Esophagus squamous epithelium (tissue), 5 donors: ENCODE data around the gene PPP1R9A. TPM values are rescaled to one million over a fixed set of nuclear protein-coding genes. Genes with fewer than 3 reads are reported as not detected.

Experiments used
- DNase-seq: peaks from one replicate; lab custom pipeline; 2025; lab: John Stamatoyannopoulos, UW
- H3K27ac ChIP-seq, 4 donors: fragments of 200-600 bp; sonication (generic); one replicate each; pipeline ENCODE4 v1.5.1; 2016 to 2019; ENCODE audit warnings: mild to moderate bottlenecking in 1 of 4
- H3K27me3 ChIP-seq, 4 donors: fragments of 200-600 bp; sonication (generic); 1 replicate in 3 of 4; 2 replicates in 1 of 4; pipeline versions ENCODE4 v1.5.1 to v1.6.0; 2017 to 2021; ENCODE audit warnings: antibody characterized with exemption in 1 of 4
- H3K36me3 ChIP-seq, 3 donors: fragments of 200-600 bp; sonication (generic); one replicate each; pipeline ENCODE4 v1.5.1; 2016 to 2019
- H3K4me1 ChIP-seq, 3 donors: fragments of 200-600 bp; sonication (generic); one replicate each; pipeline ENCODE4 v1.5.1; 2017 to 2019
- H3K4me3 ChIP-seq, 4 donors: fragments of 200-600 bp; sonication (generic); 1 replicate in 3 of 4; 2 replicates in 1 of 4; pipeline ENCODE4 v1.5.1; 2016 to 2019; ENCODE audit warnings: mild to moderate bottlenecking in 2 of 4, moderate library complexity in 1 of 4
- H3K9me3 ChIP-seq, 3 donors: fragments of 200-600 bp; sonication (generic); one replicate each; pipeline ENCODE4 v1.5.1; 2016 to 2019
- CTCF ChIP-seq, 6 experiments: fragments of 450-650 bp in 4 of 6; fragments of 200-600 bp in 2 of 6; sonication (generic) in 2 of 6; IDR thresholded peaks; one replicate each; pipeline ENCODE4 v1.5.1; 2016 to 2019; ENCODE audit warnings: antibody characterized with exemption in 6 of 6, mild to moderate bottlenecking in 4 of 6, moderate library complexity in 4 of 6
- POLR2A ChIP-seq, 4 donors: fragments of 450-650 bp; IDR thresholded peaks; one replicate each; pipeline ENCODE4 v1.6.1; 2017; ENCODE audit warnings: antibody characterized with exemption in 4 of 4, mild to moderate bottlenecking in 4 of 4, moderate library complexity in 3 of 4
- WGBS, 2 donors: methylation state at CpG; one replicate each; pipeline ENCODE4 v1.1.5; 2018; 5-methylcytosine and 5-hydroxymethylcytosine counted together
- intact Hi-C: fragments of 100-400 bp; cut with DNase I; formaldehyde crosslinking; loops from one replicate; pipeline ENCODE4 v1.15.0; 2022
- total RNA-seq, 4 donors: library from RNA; depleted of rRNA; stranded (reverse); fragments of >200 nt; gene quantifications; one replicate each; pipeline ENCODE4 v1.1.0, GENCODE V29; 2016
- donor health status: DM: yes; HTN: yes; CAD: no.

Gene PPP1R9A
- total RNA-seq, 4 donors from 2014 or later, result 0.04 to 6.3 (median 1.0) TPM

GRCh38 chr7:95309951-95310350 is 402.6 kb downstream of the PPP1R9A start:
- DNase-seq, result no peak
- H3K9me3 ChIP-seq, result no peaks in the 10 kb centered on the region
- H3K27me3 ChIP-seq, result peaks cover 0 to 3% (median 0%) of the 10 kb centered on the region in 4 donors
- 85 to 96% methylated on average over 2 of the region's 2 CpGs for WGBS, 2 donors
- TF ChIP-seq POLR2A (IDR thresholded peaks at IDR 0.05), result no peak
- TF ChIP-seq CTCF (IDR thresholded peaks at IDR 0.05), result no peak
- intact Hi-C loops, result no loop called here
- no peaks in the 10 kb centered on the region for H3K4me1 ChIP-seq
- no peak overlapping the region for H3K27ac ChIP-seq
- no peak overlapping the region for H3K4me3 ChIP-seq
- no peaks in the 10 kb centered on the region for H3K36me3 ChIP-seq

- intact Hi-C loops, result no loop called here
- H3K27ac ChIP-seq, result no peak overlapping the region
- no peaks in the 10 kb centered on the region for H3K36me3 ChIP-seq
- H3K27me3 ChIP-seq, result peaks cover 0 to 6% (median 0%) of the 10 kb centered on the region in 4 donors
- DNase-seq, result no peak
- TF ChIP-seq POLR2A (IDR thresholded peaks at IDR 0.05), result no peak
- TF ChIP-seq CTCF (IDR thresholded peaks at IDR 0.05), result no peak
- no peak overlapping the region for H3K4me3 ChIP-seq
- WGBS, 2 donors, result 69 to 79% methylated on average over 2 of the region's 2 CpGs
- no peaks in the 10 kb centered on the region for H3K4me1 ChIP-seq
- no peaks in the 10 kb centered on the region for H3K9me3 ChIP-seq
Measured at GRCh38 chr7:95311389-95311788, 404.0 kb downstream of the PPP1R9A start.

DNA sequence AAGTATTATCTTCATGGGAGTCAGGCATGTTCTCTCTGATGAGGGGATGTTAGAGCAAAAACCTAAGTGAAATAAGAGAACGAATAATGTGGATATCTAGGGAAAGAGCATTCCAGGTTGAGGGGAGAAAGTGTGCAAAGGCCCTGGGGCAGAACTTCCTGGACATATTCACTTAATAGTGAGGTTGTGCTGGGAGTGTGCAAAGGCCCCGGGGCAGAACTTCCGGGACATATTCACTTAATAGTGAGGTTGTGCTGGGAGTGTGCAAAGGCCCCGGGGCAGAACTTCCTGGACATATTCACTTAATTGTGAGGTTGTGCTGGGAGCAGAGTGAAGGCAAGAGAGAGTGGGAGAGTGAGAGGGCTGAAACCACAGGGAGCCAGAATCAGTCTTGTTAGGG is 405.2 kb downstream of the PPP1R9A start:
- 70 to 76% methylated on average over 4 of the region's 4 CpGs for WGBS, 2 donors
- TF ChIP-seq CTCF (IDR thresholded peaks at IDR 0.05) (no peak), POLR2A (IDR thresholded peaks at IDR 0.05) (no peak)
- Histone ChIP-seq H3K27me3 (peaks cover 0 to 6% (median 0%) of the 10 kb centered on the region in 4 donors), H3K4me3 (no peak overlapping the region), H3K36me3 (no peaks in the 10 kb centered on the region), H3K9me3 (no peaks in the 10 kb centered on the region), H3K27ac (no peak overlapping the region), H3K4me1 (no peaks in the 10 kb centered on the region)
- no peak for DNase-seq
- intact Hi-C loops, result no loop called here

DNA sequence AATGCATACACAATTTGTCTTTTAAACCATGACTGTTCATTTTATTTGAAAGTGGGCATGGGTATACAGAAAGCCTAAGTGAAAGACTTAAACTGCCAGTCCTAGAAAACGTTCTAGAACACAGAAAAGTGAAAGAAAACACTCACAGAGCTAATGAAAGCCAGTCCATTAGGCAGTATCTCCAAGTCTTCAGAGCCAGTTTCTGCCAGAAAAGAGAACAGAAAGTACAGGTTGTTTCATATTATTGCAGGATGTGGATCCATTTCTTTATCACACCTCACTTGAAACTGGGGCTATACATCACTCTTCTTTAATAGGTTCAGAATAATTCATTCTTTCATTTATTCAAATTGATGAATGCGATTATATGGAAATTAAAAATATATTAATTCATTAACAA is 409.2 kb downstream of the PPP1R9A start:
- Histone ChIP-seq H3K4me1 (no peaks in the 10 kb centered on the region), H3K9me3 (no peaks in the 10 kb centered on the region), H3K36me3 (no peaks in the 10 kb centered on the region), H3K4me3 (no peak overlapping the region), H3K27ac (no peak overlapping the region), H3K27me3 (peaks cover 0 to 6% (median 0%) of the 10 kb centered on the region in 4 donors)
- 60 to 69% methylated on average over 2 of the region's 2 CpGs for WGBS, 2 donors
- no peak for DNase-seq
- intact Hi-C loops, result no loop called here
- TF ChIP-seq POLR2A (IDR thresholded peaks at IDR 0.05) (no peak), CTCF (IDR thresholded peaks at IDR 0.05) (no peak)

GRCh38 chr7:95317546-95317945 is 410.2 kb downstream of the PPP1R9A start:
- Histone ChIP-seq H3K27me3 (peaks cover 0 to 6% (median 0%) of the 10 kb centered on the region in 4 donors), H3K4me3 (no peak overlapping the region), H3K4me1 (no peaks in the 10 kb centered on the region), H3K9me3 (no peaks in the 10 kb centered on the region), H3K36me3 (no peaks in the 10 kb centered on the region), H3K27ac (no peak overlapping the region)
- no peak for DNase-seq
- intact Hi-C loops, result no loop called here
- TF ChIP-seq POLR2A (IDR thresholded peaks at IDR 0.05) (no peak), CTCF (IDR thresholded peaks at IDR 0.05) (no peak)
- 37 to 53% methylated on average over 2 of the region's 2 CpGs for WGBS, 2 donors
